ENCODE data around the gene SGF29.
"Not testable (repeated sequence)": the region's sequence is repeated elsewhere in the genome, so short reads cannot be mapped to it uniquely, and the experiment has no call there.

DNA sequence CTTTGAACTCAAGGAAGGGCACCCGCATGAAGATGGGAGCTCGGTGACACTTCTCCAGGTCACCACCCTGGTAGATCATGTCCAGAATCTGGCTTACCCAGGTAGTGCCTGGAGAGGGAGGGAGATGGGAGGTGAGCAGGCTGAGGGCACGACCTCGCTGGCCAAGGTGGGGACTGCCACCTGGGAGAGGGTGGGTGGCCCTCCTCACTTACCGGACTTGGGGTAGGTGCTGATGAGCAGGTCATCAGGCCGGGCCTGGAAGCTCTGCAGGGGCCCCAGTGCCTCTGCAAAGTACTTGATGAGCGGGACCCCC, 54.7 kb downstream of the SGF29 start:
- TF ChIP-seq, protein P1, sequence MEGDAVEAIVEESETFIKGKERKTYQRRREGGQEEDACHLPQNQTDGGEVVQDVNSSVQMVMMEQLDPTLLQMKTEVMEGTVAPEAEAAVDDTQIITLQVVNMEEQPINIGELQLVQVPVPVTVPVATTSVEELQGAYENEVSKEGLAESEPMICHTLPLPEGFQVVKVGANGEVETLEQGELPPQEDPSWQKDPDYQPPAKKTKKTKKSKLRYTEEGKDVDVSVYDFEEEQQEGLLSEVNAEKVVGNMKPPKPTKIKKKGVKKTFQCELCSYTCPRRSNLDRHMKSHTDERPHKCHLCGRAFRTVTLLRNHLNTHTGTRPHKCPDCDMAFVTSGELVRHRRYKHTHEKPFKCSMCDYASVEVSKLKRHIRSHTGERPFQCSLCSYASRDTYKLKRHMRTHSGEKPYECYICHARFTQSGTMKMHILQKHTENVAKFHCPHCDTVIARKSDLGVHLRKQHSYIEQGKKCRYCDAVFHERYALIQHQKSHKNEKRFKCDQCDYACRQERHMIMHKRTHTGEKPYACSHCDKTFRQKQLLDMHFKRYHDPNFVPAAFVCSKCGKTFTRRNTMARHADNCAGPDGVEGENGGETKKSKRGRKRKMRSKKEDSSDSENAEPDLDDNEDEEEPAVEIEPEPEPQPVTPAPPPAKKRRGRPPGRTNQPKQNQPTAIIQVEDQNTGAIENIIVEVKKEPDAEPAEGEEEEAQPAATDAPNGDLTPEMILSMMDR (IDR thresholded peaks at IDR 0.05), result not testable (repeated sequence)
- TF ChIP-seq ZFX (IDR thresholded peaks at IDR 0.05; ENCODE audit: borderline replicate concordance), result not testable (repeated sequence)
